Subcutaneous adipose tissue (tissue), 4 donors: ENCODE measurements around the gene COA5. TPM values are rescaled to one million over a fixed set of nuclear protein-coding genes. Genes with fewer than 3 reads are reported as not detected.

Source experiments
- CTCF ChIP-seq: fragments of 450-650 bp; IDR thresholded peaks from one replicate; pipeline ENCODE4 v1.5.1; 2016; ENCODE audit warnings: low read depth, mild to moderate bottlenecking, control low read depth, antibody characterized with exemption, moderate library complexity
- total RNA-seq, 4 donors: library from RNA; depleted of rRNA; stranded (reverse); fragments of >200 nt; gene quantifications; one replicate each; pipeline ENCODE4 v1.1.0, GENCODE V29; 2016

Gene COA5
- total RNA-seq, 4 donors from 2014 or later: 33.1 to 48.7 (median 37.6) TPM

DNA sequence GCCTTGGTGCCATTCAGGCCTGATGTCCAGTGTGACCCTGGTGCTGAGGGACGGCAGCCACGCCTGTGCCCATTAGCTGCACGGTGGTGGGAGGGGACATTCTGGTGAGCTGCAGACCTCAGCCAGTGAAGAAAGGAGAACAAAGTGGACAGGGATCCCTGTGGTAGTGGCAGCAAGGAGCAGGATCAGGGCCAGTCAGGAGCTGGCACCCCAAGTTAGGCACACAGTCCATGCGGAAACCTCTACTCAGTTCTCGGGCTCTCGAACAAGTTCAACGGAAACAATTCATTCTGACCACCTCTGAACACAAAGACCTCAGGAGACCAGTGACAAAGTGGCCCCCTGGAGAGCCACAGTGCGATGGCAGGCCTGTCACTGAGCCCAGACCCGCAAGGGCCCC is 30.1 kb downstream of the COA5 start:
- no peak for TF ChIP-seq CTCF

DNA sequence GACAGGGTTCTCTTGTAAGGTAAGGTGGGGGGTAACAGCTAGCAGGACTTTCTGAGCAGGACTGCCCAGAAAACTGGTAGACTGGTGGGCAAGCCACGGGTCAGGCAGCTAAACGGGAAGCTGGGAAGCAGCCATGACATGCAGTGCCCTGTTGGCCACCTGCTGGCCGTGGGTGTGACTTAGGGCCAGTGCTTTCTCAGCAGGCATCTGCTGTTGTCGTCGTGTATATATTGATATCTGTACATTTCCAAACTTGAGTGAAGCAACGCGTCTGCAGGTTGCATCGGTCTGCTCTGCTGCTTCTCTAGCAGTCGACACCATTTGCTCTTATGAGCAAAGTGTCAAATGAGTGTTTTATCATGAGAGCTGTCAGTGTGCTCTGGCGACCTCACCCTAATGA is 31.0 kb downstream of the COA5 start:
- TF ChIP-seq CTCF: no peak

DNA sequence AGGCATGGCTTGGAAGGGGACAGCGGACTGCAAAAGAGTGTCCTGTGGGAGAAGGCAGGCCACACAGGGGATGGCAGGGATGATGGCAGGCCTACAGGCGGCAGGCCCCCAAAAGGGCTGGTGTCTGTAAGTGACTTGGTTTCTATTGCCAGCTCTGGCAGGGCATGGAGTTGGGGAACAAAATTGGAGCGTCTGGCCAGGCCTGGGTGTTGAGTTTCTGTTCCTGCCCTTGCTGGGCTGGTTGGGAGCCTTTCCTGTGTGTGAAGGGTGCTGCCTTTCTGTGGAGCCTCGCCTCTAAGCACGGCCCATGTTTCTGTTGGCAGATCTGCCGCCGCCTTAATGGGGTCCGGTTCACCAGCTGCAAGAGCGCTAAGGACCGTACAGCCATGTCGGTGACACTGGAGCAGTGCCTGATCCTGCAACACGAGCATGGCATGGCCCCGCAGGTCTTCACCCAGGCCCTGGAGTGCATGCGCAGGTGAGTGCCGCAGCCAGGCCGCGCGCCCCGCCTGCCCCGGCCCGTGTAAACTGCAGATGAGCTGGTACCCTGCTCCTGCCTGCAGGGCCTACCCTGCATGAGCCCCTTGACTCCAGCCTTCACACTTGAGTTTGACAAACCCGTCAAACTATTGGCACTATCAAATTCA is 31.5 kb downstream of the COA5 start:
- TF ChIP-seq CTCF: no peak

DNA sequence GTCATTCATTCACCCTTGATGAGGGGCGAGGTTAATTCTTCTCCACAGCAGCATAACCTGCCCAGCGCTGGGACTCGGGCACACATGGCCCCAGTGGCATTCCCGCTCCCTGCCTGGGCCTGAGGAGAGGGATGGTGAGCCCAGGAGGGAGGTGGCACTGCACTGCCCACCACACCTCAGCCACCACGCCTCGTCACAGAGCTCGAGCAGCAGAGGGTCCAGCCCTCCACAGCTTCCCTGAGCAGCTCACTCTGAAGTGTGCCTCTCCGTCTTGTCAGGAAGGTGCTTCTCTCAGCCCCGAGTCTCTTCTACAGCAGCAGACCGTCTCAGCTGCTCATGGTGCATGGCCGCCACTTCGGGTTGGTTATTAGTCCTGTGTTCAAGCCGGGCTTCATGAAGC is 34.9 kb downstream of the COA5 start:
- no peak for TF ChIP-seq CTCF

DNA sequence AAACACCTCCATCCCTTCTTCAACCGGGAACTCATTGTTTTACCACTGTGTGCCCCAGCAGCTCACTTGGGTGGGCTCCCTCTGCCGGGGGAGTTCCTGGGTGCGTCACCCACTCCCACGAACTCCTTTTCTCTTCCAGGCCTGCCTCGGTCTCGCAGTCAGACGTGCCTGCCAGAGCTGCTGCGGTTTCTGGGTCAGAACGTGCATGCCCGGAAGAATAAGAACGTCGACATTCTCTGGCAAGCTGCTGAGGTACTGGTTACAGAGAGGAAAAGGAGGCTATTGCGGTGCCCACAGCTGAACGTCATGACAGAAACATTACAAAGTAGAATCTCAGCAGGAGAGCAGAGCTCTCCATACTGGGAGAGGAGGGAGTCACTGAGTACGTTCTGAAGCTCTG is 35.6 kb downstream of the COA5 start:
- TF ChIP-seq CTCF: no peak

DNA sequence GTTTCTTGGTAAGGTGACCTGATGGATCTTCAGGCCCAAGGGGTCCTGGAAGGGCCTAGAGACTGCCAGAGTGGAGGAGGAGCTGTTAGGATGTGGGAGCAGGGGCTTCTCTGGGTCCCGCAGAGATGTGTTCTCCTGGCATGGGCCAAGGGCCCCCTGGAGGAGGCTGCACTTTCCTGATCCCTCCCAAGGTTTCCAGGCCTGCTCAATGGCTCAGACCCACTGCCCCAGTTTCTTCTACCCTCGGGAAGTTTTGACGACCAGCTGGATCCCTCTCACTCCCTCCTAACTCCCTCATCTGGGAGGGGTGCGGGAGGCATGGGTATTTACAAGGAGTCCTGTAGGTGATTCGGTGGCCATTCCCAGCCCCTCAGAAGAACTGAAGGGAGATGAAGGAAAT is 36.1 kb downstream of the COA5 start:
- no peak for TF ChIP-seq CTCF

DNA sequence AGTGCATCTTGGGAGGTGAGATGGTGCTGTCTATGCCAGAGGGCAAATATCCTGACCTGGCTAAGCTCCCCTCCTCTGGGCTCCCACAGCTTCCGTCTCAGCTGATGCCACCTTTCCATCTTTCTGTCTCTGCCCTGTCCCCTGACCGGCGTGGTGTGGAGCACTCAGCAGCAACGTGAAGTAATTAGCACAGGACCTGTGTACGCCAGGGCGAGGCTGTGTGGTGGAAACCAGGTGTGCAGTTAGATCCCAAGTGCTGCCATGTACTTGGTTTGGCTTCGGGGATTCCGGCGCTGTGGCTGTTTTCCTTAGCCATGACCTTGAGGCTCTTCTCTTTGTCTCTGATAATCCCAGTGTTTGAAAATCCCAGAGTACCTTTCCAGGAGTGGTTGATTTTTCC is 36.5 kb downstream of the COA5 start:
- no peak for TF ChIP-seq CTCF
